K562 (cell line): ENCODE data around the gene PODXL2. TPM values are rescaled to one million over a fixed set of nuclear protein-coding genes. Genes with fewer than 3 reads are reported as not detected.

Experiments
- ATAC-seq: fragments of 200-7000 bp; cut with Tn5 transposase; 3 replicates; pipeline ENCODE4 v1.9.1; 2020; ENCODE audit warnings: moderate library complexity
- BruUV-seq: library from RNA; stranded (reverse); fragments of 400-500 nt; replicated peaks from 2 replicates; lab custom pipeline; 2021; lab: Mats Ljungman, UMichigan
- CTCF ChIA-PET: fragments of 300-600 bp; formaldehyde crosslinking; extraction: SDS; loops from one replicate; lab custom pipeline; 2021; ENCODE audit warnings: low intra/inter-chr PET ratio; lab: Yijun Ruan, JAX
- POLR2A ChIA-PET: fragments of 300-600, 350-650 bp; sonication (Branson Sonifier 250); formaldehyde crosslinking; extraction: SDS; loops from one replicate; lab custom pipeline; 2021; ENCODE audit warnings: antibody characterized with exemption, inconsistent platforms; lab: Yijun Ruan, JAX
- DNase-seq, 4 experiments: peaks; one replicate each; pipeline versions ENCODE4 v3.0.0 to v3.0.0-alpha.2; 2011 to 2018; ENCODE audit warnings: low spot score in 3 of 4, mixed read lengths in 3 of 4; ENCODE audit errors: extremely low read depth in 1 of 4
- FAIRE-seq: peaks from 2 replicates; lab custom pipeline; 2011; peaks lifted over from hg19 to GRCh38; lab: Jason Lieb, UNC
- H2AFZ ChIP-seq: 2 replicates; pipeline ENCODE4 v1.6.0; 2011; ENCODE audit warnings: low read depth, low read length, control low read depth, inconsistent platforms
- H3K27ac ChIP-seq: fragments of 200-600 bp; 3 replicates; pipeline ENCODE4 v1.8.0; 2011; ENCODE audit warnings: low read depth, mild to moderate bottlenecking, control low read depth, inconsistent platforms, low read length, moderate library complexity, mixed read lengths; ENCODE audit errors: extremely low read depth
- H3K27me3 ChIP-seq, 2 experiments: fragments of 300-600 bp in 1 of 2; 2 replicates in 1 of 2; 3 replicates in 1 of 2; pipeline versions ENCODE4 v1.6.0 to v1.8.0; 2011; ENCODE audit warnings: inconsistent platforms in 2 of 2, low read length in 2 of 2, mild to moderate bottlenecking in 1 of 2, mixed read lengths in 1 of 2, moderate library complexity in 1 of 2; ENCODE audit not compliant: control insufficient read depth in 2 of 2, insufficient read depth in 2 of 2
- H3K36me3 ChIP-seq: fragments of 300-600 bp; 3 replicates; pipeline ENCODE4 v1.8.0; 2011; ENCODE audit warnings: mild to moderate bottlenecking, low read length, inconsistent platforms; ENCODE audit not compliant: control insufficient read depth, insufficient read depth
- H3K4me1 ChIP-seq, 2 experiments: fragments of 200-600 bp in 1 of 2; replicated peaks in 1 of 2; 2 replicates in 1 of 2; 3 replicates in 1 of 2; pipeline versions ENCODE4 v1.5.1 to v1.8.0; 2011; ENCODE audit warnings: inconsistent platforms in 2 of 2, low read length in 2 of 2, mild to moderate bottlenecking in 1 of 2, mixed read lengths in 1 of 2, moderate library complexity in 1 of 2; ENCODE audit not compliant: control insufficient read depth in 2 of 2, insufficient read depth in 2 of 2
- H3K4me2 ChIP-seq: 2 replicates; pipeline ENCODE4 v1.6.1; 2011; ENCODE audit warnings: low read length, control low read depth, inconsistent platforms, mixed read lengths; ENCODE audit not compliant: insufficient read depth
- H3K4me3 ChIP-seq: fragments of 200-600 bp; sonication (generic), shearing (Covaris generic); 2 replicates; pipeline ENCODE4 v1.5.1; 2016; ENCODE audit warnings: control low read depth, inconsistent platforms
- H3K79me2 ChIP-seq: fragments of 200-600 bp; 3 replicates; pipeline ENCODE4 v1.8.0; 2011; ENCODE audit warnings: low read length, inconsistent platforms; ENCODE audit not compliant: control insufficient read depth, insufficient read depth
- H3K9ac ChIP-seq, 2 experiments: 2 replicates each; pipeline versions ENCODE4 v1.6.0 to v1.6.1; 2011; ENCODE audit warnings: low read depth in 2 of 2, low read length in 2 of 2, control low read depth in 1 of 2, inconsistent platforms in 1 of 2, mild to moderate bottlenecking in 1 of 2, mixed read lengths in 1 of 2; ENCODE audit not compliant: insufficient read depth in 1 of 2
- H3K9me1 ChIP-seq: one replicate; pipeline ENCODE4 v1.6.0; 2011; ENCODE audit warnings: inconsistent platforms, mild to moderate bottlenecking, low read length, moderate library complexity; ENCODE audit not compliant: control insufficient read depth, insufficient read depth
- H3K9me3 ChIP-seq: replicated peaks from 2 replicates; pipeline ENCODE4 v1.5.1; 2011; ENCODE audit warnings: low read depth, low read length, inconsistent platforms; ENCODE audit not compliant: control insufficient read depth, insufficient read depth
- H4K20me1 ChIP-seq: replicated peaks from 2 replicates; pipeline ENCODE4 v1.6.1; 2011; ENCODE audit warnings: low read length, inconsistent platforms, mixed read lengths; ENCODE audit not compliant: control insufficient read depth, insufficient read depth
- ELF4 ChIP-seq: fragments of 450-650 bp; formaldehyde crosslinking; IDR thresholded peaks from 2 replicates; pipeline ENCODE4 v1.4.0; 2022; ENCODE audit warnings: missing genetic modification characterization
- FOXA3 ChIP-seq, 2 experiments: fragments of 450-650 bp in 1 of 2; sonication (generic) in 1 of 2; formaldehyde crosslinking; IDR thresholded peaks in 1 of 2; conservative IDR thresholded peaks in 1 of 2; 2 replicates each; pipeline versions ENCODE4 v1.4.0 to v1.8.0; 2020 to 2022; ENCODE audit warnings: mild to moderate bottlenecking in 2 of 2, missing genetic modification reagents in 1 of 2
- MAZ ChIP-seq, 2 experiments: fragments of 450-650 bp in 1 of 2; sonication (generic) in 1 of 2; formaldehyde crosslinking; IDR thresholded peaks in 1 of 2; conservative IDR thresholded peaks in 1 of 2; 2 replicates each; pipeline versions ENCODE4 v1.4.0 to v1.5.0; 2020; ENCODE audit warnings: mild to moderate bottlenecking in 1 of 2, missing genetic modification reagents in 1 of 2
- NR2C1 ChIP-seq, 2 experiments: fragments of 450-650 bp; IDR thresholded peaks; 2 replicates each; pipeline ENCODE4 v1.6.1; 2017; ENCODE audit warnings: mild to moderate bottlenecking in 2 of 2, antibody characterized with exemption in 1 of 2, inconsistent platforms in 1 of 2, missing compliant biosample characterization in 1 of 2, missing genetic modification characterization in 1 of 2
- PYGO2 ChIP-seq: fragments of 450-650 bp; IDR thresholded peaks from 2 replicates; pipeline ENCODE4 v1.6.1; 2016; ENCODE audit warnings: mild to moderate bottlenecking, missing genetic modification characterization, moderate library complexity, missing compliant biosample characterization
- U2AF2 ChIP-seq: fragments of 200-400 bp; formaldehyde crosslinking; optimal IDR thresholded peaks from 2 replicates; pipeline ENCODE3; 2017; ENCODE audit warnings: low read depth, mild to moderate bottlenecking, low read length
- YBX1 ChIP-seq: fragments of 450-650 bp; IDR thresholded peaks from 2 replicates; pipeline ENCODE4 v1.7.1; 2016; ENCODE audit warnings: mild to moderate bottlenecking
- ZFP1 ChIP-seq: fragments of 450-650 bp; formaldehyde crosslinking; IDR thresholded peaks from 2 replicates; pipeline ENCODE4 v1.4.0; 2020; ENCODE audit warnings: mild to moderate bottlenecking, mixed read lengths
- ZNF280A ChIP-seq: fragments of 450-650 bp; IDR thresholded peaks from 2 replicates; pipeline ENCODE4 v1.6.1; 2018; ENCODE audit warnings: mild to moderate bottlenecking, low read depth; ENCODE audit not compliant: partially characterized antibody
- ZNF395 ChIP-seq: fragments of 200-800 bp; sonication (Bioruptor generic); IDR thresholded peaks from 2 replicates; pipeline ENCODE4 v1.6.1; 2017; ENCODE audit warnings: missing genetic modification characterization, missing compliant biosample characterization
- ZSCAN32 ChIP-seq: fragments of 450-650 bp; formaldehyde crosslinking; IDR thresholded peaks from 2 replicates; pipeline ENCODE4 v1.4.0; 2020; ENCODE audit warnings: mild to moderate bottlenecking, moderate library complexity
- whole genome bisulfite sequencing: fragments of 100-300 bp; shearing (Covaris generic); methylation state at CpG from one replicate; pipeline ENCODE4 v1.1.6; 2016; ENCODE audit warnings: low coverage, mixed read lengths; ENCODE audit not compliant: insufficient coverage; ENCODE audit errors: missing lambda C conversion rate; 5-methylcytosine and 5-hydroxymethylcytosine counted together
- in situ Hi-C: fragments of 300-500 bp; cut with MboI; formaldehyde crosslinking; loops from 4 replicates; pipeline ENCODE4 v1.15.0; 2018; ENCODE audit warnings: inconsistent platforms, mixed read lengths
- intact Hi-C: fragments of 100-400 bp; cut with micrococcal nuclease; formaldehyde crosslinking; loops from 2 replicates; pipeline ENCODE4 v1.14.2; 2022
- polyA plus RNA-seq, 8 experiments: library from polyadenylated mRNA; depleted of rRNA in 4 of 8; stranded (reverse) in 5 of 8; unstranded in 3 of 8; fragments of >200 nt; fragmentation: Nextera tagmentation in 2 of 8; fragmentation: Illumina TruSeq in 1 of 8; extraction: Ambion mirVana in 2 of 8; extraction: Trizol in 1 of 8; gene quantifications; 2 replicates each; pipeline versions ENCODE4 v1.2.1 to v1.2.3, GENCODE V29; 2011 to 2014; ENCODE audit warnings: inconsistent platforms in 1 of 8, missing spikeins in 1 of 8
- total RNA-seq, 7 experiments: library from RNA; depleted of rRNA in 6 of 7; stranded (reverse); fragments of >200 nt in 6 of 7; fragmentation: Illumina TruSeq in 2 of 7; extraction: Trizol in 2 of 7; gene quantifications; 2 replicates each; pipeline versions ENCODE4 v1.2.1 to v1.2.3, GENCODE V29; 2011 to 2021; ENCODE audit warnings: low replicate concordance in 1 of 7

PODXL2 gene
- total and polyA plus RNA-seq, 9 of the 15 experiments (the other 6 are each of a cell fraction or from before 2014, with no cell fraction given): 0.03 to 52.5 (median 21.9) TPM

DNA sequence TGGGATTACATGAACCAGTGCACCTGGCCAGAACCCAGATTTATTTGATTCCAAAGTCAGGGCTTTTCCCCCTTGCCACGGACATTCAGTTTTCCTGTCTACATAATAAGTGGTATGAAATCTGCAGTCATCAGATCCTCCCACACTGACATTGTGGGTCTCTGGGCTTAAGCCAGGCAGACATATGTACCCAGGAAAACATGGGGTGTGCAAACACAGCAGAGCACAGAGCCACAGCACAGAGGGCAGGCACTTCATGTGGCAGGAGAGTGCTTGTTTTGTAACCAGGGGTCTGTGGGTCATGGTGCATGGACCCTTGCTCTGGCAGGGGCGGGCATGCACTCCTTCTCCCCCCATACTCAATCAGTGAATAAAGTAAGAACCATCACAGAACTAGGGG lies 37.7 kb downstream of the PODXL2 start:
- DNase-seq (no peak), FAIRE-seq (no peak), ATAC-seq (no peak)
- peaks cover 32% of the 10 kb centered on the region; the same call in 1 of the 3 replicates for H3K36me3 ChIP-seq
- no peak overlapping the region for H3K27ac ChIP-seq
- H3K4me1 ChIP-seq: peaks cover 0 to 5% of the 10 kb centered on the region in 2 experiments; a peak in 2 of 5 replicates
- POLR2A ChIA-PET: no interaction called here
- H2AFZ ChIP-seq: no peak overlapping the region
- no peak overlapping the region for H3K4me2 ChIP-seq
- in situ Hi-C loops (no loop called here), intact Hi-C loops (no loop called here)
- no TSS peak for BruUV-seq
- no peaks in the 10 kb centered on the region for H3K9me1 ChIP-seq
- H4K20me1 ChIP-seq: no peaks in the 10 kb centered on the region
- H3K79me2 ChIP-seq: no peaks in the 10 kb centered on the region
- H3K27me3 ChIP-seq: no peaks in the 10 kb centered on the region
- no peak overlapping the region for H3K4me3 ChIP-seq
- no peaks in the 10 kb centered on the region for H3K9me3 ChIP-seq
- H3K9ac ChIP-seq: no peak overlapping the region
- WGBS: 72% methylated on average over 2 of the region's 2 CpGs
- CTCF ChIA-PET: no interaction called here
- TF ChIP-seq YBX1 (no peak), PYGO2 (tag) (no peak), NR2C1 (IDR thresholded peaks at IDR 0.05) (no peak), NR2C1 (tag; IDR thresholded peaks at IDR 0.05) (no peak), FOXA3 (CRISPR knock-in tag; conservative IDR thresholded peaks at IDR 0.05 in 1 of 2, IDR thresholded peaks at IDR 0.05 in 1 of 2) (no peak), ELF4 (no peak), MAZ (CRISPR knock-in tag; conservative IDR thresholded peaks at IDR 0.05 in 1 of 2, IDR thresholded peaks at IDR 0.05 in 1 of 2) (no peak), ZFP1 (no peak), ZNF395 (CRISPR knock-in tag) (no peak), ZNF280A (no peak), ZSCAN32 (no peak), U2AF2 (no peak)
- TF ChIP-seq, all 486 proteins: peak for 0
